ENCODE measurements around the gene CD300H.

Gene CD300H

DNA sequence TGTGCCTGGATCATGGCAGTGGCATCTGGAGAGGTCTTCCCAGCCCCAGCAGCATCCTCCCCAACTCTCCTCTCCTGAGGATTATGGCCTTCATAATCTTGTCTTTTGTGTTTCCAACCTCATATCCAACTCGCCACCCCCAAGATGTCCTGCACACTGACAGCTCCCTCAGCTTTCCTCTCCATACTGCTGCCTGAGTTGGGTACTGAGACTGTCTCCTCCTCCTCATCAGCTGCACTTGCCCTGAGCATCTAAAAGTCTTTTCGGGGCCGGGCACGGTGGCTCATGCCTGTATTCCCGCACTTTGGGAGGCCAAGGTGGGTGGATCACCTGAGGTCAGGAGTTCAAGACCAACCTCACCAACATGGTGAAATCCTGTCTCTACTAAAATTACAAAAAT lies 38.1 kb downstream of the CD300H start:
- TF ChIP-seq, protein P1, sequence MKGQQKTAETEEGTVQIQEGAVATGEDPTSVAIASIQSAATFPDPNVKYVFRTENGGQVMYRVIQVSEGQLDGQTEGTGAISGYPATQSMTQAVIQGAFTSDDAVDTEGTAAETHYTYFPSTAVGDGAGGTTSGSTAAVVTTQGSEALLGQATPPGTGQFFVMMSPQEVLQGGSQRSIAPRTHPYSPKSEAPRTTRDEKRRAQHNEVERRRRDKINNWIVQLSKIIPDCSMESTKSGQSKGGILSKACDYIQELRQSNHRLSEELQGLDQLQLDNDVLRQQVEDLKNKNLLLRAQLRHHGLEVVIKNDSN (IDR thresholded peaks at IDR 0.05), result no peak
- TF ChIP-seq YY1 (IDR thresholded peaks at IDR 0.05; ENCODE audit: low read depth) (no peak), NFIC (IDR thresholded peaks at IDR 0.05) (no peak), EGR1 (IDR thresholded peaks at IDR 0.05) (no peak), CEBPB (IDR thresholded peaks at IDR 0.05) (no peak), TEAD4 (IDR thresholded peaks at IDR 0.05) (no peak), TCF12 (IDR thresholded peaks at IDR 0.05; ENCODE audit: low read depth) (no peak), RAD21 (IDR thresholded peaks at IDR 0.05; ENCODE audit: low read depth) (no peak), ZBTB7A (IDR thresholded peaks at IDR 0.05; ENCODE audit: low read depth) (no peak), TAF1 (IDR thresholded peaks at IDR 0.05; ENCODE audit: low read depth) (no peak)
- TF ChIP-seq, protein P2, sequence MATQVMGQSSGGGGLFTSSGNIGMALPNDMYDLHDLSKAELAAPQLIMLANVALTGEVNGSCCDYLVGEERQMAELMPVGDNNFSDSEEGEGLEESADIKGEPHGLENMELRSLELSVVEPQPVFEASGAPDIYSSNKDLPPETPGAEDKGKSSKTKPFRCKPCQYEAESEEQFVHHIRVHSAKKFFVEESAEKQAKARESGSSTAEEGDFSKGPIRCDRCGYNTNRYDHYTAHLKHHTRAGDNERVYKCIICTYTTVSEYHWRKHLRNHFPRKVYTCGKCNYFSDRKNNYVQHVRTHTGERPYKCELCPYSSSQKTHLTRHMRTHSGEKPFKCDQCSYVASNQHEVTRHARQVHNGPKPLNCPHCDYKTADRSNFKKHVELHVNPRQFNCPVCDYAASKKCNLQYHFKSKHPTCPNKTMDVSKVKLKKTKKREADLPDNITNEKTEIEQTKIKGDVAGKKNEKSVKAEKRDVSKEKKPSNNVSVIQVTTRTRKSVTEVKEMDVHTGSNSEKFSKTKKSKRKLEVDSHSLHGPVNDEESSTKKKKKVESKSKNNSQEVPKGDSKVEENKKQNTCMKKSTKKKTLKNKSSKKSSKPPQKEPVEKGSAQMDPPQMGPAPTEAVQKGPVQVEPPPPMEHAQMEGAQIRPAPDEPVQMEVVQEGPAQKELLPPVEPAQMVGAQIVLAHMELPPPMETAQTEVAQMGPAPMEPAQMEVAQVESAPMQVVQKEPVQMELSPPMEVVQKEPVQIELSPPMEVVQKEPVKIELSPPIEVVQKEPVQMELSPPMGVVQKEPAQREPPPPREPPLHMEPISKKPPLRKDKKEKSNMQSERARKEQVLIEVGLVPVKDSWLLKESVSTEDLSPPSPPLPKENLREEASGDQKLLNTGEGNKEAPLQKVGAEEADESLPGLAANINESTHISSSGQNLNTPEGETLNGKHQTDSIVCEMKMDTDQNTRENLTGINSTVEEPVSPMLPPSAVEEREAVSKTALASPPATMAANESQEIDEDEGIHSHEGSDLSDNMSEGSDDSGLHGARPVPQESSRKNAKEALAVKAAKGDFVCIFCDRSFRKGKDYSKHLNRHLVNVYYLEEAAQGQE (IDR thresholded peaks at IDR 0.05; ENCODE audit: low read depth), result no peak
- TF ChIP-seq, protein P3, sequence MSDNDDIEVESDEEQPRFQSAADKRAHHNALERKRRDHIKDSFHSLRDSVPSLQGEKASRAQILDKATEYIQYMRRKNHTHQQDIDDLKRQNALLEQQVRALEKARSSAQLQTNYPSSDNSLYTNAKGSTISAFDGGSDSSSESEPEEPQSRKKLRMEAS (IDR thresholded peaks at IDR 0.05), result no peak

DNA sequence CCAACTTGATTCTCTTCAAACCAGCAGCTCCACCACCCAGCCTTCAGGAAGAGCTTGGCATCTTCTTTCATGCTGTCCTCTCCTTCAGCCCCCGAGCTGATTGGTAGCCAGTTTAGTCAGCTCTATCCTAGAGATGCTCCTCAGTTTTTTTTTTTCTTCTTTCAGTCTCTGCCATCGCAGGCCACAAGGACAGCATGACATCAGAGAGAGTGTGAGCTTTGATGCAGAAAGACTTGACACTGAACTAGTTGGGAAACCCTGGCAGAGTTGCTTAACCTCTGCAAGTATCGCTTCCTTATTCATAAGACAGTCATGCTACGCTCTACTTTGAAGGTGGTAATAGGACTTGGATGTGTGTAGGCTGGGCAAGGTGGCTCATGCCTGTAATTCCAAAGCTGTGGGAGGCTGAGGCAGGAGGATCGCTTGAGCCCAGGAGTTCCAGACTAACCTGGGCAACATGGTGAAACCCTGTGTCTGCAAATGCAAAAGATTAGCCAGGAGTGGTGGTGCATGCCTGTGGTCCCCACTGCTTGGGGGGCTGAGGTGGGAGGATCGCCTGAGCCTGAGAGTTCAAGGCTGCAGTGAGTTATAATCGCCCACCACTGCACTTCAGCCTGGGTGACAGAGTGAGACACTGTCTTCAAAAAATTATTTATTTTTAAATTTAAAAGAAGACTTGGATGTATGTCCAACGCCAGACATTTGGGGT lies 38.7 kb downstream of the CD300H start:
- TF ChIP-seq RAD21 (IDR thresholded peaks at IDR 0.05; ENCODE audit: low read depth) (no peak), EP300 (IDR thresholded peaks at IDR 0.05; ENCODE audit: borderline replicate concordance) (no peak), NFIC (IDR thresholded peaks at IDR 0.05) (no peak), EGR1 (IDR thresholded peaks at IDR 0.05) (no peak), YY1 (IDR thresholded peaks at IDR 0.05; ENCODE audit: low read depth) (no peak), ZBTB7A (IDR thresholded peaks at IDR 0.05; ENCODE audit: low read depth) (no peak), TCF12 (IDR thresholded peaks at IDR 0.05; ENCODE audit: low read depth) (no peak), CREB1 (IDR thresholded peaks at IDR 0.05; ENCODE audit: low read depth) (no peak), FOXM1 (IDR thresholded peaks at IDR 0.05; ENCODE audit: borderline replicate concordance, low read depth) (no peak), TEAD4 (IDR thresholded peaks at IDR 0.05) (no peak), CEBPB (IDR thresholded peaks at IDR 0.05) (no peak), TAF1 (IDR thresholded peaks at IDR 0.05; ENCODE audit: low read depth) (no peak)
- TF ChIP-seq, protein P3 (IDR thresholded peaks at IDR 0.05), result no peak
- TF ChIP-seq, protein P2 (IDR thresholded peaks at IDR 0.05; ENCODE audit: low read depth), result no peak
- TF ChIP-seq, protein P1 (IDR thresholded peaks at IDR 0.05), result no peak

DNA sequence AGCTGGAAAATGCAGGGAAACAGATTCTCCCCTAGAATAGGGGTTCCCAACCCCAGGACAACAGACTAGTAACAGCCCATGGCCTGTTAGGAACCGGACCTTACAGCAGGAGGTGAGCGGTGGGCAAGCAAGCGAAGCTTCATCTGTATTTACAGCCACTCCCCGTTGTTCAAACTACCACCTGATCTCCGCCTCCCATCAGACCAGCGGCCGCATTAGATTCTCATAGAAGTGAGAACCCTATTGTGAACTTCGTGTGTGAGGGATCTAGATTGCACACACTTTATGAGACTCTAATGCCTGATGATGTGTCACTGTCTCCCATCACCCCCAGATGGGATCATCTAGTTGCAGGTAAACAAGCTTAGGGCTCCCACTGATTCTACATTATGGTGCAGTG lies 39.6 kb downstream of the CD300H start:
- TF ChIP-seq, protein P2 (IDR thresholded peaks at IDR 0.05; ENCODE audit: low read depth), result no peak

DNA sequence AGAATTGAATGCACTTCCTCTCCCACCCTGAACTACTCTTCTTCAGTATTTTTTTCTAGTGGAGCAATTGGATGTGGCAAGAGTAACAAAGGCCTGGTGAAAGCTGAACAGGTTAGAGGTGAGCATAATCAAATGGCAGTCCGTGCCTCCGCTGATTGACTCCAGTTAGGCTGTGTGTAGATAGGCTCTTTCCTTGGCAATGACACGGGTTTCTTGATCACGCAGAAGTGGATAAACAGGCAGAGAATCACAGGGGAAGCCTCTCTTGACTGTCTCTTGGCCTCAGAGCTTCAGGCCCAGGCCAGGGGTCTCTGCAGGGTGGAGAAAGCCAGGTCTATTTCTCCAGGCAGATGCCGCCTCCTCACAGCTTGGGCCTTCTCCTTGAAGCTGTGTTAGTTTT lies 40.2 kb downstream of the CD300H start:
- TF ChIP-seq RAD21 (IDR thresholded peaks at IDR 0.05; ENCODE audit: low read depth) (no peak), EGR1 (IDR thresholded peaks at IDR 0.05) (no peak), TCF12 (IDR thresholded peaks at IDR 0.05; ENCODE audit: low read depth) (no peak), FOXM1 (IDR thresholded peaks at IDR 0.05; ENCODE audit: borderline replicate concordance, low read depth) (no peak), NFIC (IDR thresholded peaks at IDR 0.05) (no peak), CEBPB (IDR thresholded peaks at IDR 0.05) (no peak), ZBTB7A (IDR thresholded peaks at IDR 0.05; ENCODE audit: low read depth) (no peak), TEAD4 (IDR thresholded peaks at IDR 0.05) (no peak), YY1 (IDR thresholded peaks at IDR 0.05; ENCODE audit: low read depth) (no peak)
- TF ChIP-seq, protein P1 (IDR thresholded peaks at IDR 0.05), result no peak
- TF ChIP-seq, protein P3 (IDR thresholded peaks at IDR 0.05), result no peak

Data from Ishikawa (cell line).